ENCODE results near the gene SEMA6D. TPM values are rescaled to one million over a fixed set of nuclear protein-coding genes. Genes with fewer than 3 reads are reported as not detected.

Gene SEMA6D
- total RNA-seq, 1 experiment from 2014 or later = 0.03 TPM

DNA sequence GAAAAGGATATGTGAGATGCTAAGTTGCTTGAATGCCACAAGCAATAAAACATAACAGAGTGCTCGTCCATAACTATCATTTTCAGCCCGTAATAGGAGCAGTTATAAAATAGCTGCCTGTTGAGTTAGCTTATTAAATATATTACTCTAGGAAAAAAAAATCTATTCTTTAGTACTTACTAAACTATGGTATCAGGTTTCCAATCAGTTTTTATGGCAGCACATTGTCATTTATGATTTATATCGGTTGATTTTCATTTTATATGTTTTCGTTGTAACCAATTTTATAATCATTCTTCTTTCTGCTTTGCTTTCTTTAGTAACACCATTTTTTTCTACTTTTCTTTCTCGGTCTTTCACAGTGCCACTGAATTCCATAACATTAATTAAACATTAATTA lies 51.9 kb downstream of the SEMA6D start:
- no TSS peak for BruUV-seq (replicated peaks)
- no peak overlapping the region for H3K27ac ChIP-seq (ENCODE audit: low read length)
- no peaks in the 10 kb centered on the region for H3K36me3 ChIP-seq (ENCODE audit: control insufficient read depth, insufficient read depth, low read length)
- no peaks in the 10 kb centered on the region for H3K27me3 ChIP-seq (ENCODE audit: control insufficient read depth, insufficient read depth, low read length)
- no peak for ATAC-seq
- CTCF ChIA-PET = no interaction called here
- H3K4me1 ChIP-seq (ENCODE audit: control insufficient read depth, insufficient read depth, low read length) = no peaks in the 10 kb centered on the region
- TF ChIP-seq TCF7L2 (IDR thresholded peaks at IDR 0.05; ENCODE audit: low read depth, low read length) (no peak), REST (IDR thresholded peaks at IDR 0.05; ENCODE audit: insufficient read depth in 1 of 2, low read depth in 2 of 2, low read length in 1 of 2) (no peak), SIN3A (IDR thresholded peaks at IDR 0.05; ENCODE audit: borderline replicate concordance, insufficient read depth, low read depth, low read length) (no peak), POLR2AphosphoS5 (IDR thresholded peaks at IDR 0.05; ENCODE audit: low read depth, low read length) (no peak)
- TF ChIP-seq, protein P1, sequence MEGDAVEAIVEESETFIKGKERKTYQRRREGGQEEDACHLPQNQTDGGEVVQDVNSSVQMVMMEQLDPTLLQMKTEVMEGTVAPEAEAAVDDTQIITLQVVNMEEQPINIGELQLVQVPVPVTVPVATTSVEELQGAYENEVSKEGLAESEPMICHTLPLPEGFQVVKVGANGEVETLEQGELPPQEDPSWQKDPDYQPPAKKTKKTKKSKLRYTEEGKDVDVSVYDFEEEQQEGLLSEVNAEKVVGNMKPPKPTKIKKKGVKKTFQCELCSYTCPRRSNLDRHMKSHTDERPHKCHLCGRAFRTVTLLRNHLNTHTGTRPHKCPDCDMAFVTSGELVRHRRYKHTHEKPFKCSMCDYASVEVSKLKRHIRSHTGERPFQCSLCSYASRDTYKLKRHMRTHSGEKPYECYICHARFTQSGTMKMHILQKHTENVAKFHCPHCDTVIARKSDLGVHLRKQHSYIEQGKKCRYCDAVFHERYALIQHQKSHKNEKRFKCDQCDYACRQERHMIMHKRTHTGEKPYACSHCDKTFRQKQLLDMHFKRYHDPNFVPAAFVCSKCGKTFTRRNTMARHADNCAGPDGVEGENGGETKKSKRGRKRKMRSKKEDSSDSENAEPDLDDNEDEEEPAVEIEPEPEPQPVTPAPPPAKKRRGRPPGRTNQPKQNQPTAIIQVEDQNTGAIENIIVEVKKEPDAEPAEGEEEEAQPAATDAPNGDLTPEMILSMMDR (IDR thresholded peaks at IDR 0.05) = no peak
- intact Hi-C loops (cut with micrococcal nuclease; ENCODE audit: unreplicated experiment) = no loop called here
- H3K9me3 ChIP-seq (ENCODE audit: control insufficient read depth, insufficient read depth, low read depth, low read length) = no peaks in the 10 kb centered on the region
- DNase-seq (ENCODE audit: low read depth, low spot score) = no peak
- no peak overlapping the region for H3K4me3 ChIP-seq (ENCODE audit: low read depth in 2 of 2, low read length in 2 of 2)
- POLR2A ChIA-PET = no interaction called here
- in situ Hi-C loops (cut with HindIII; ENCODE audit: low pct_unique_long_range_greater_than_20kb, low sequenced_read_pairs) = no loop called here

GRCh38 chr15:47773143-47773542 lies 55.8 kb downstream of the SEMA6D start:
- in situ Hi-C loops (cut with HindIII; ENCODE audit: low pct_unique_long_range_greater_than_20kb, low sequenced_read_pairs) = no loop called here
- POLR2A ChIA-PET = no interaction called here
- Histone ChIP-seq H3K27me3 (ENCODE audit: control insufficient read depth, insufficient read depth, low read length) (no peaks in the 10 kb centered on the region), H3K27ac (ENCODE audit: low read length) (no peak overlapping the region), H3K4me1 (ENCODE audit: control insufficient read depth, insufficient read depth, low read length) (no peaks in the 10 kb centered on the region), H3K4me3 (ENCODE audit: low read depth in 2 of 2, low read length in 2 of 2) (no peak overlapping the region), H3K9me3 (ENCODE audit: control insufficient read depth, insufficient read depth, low read depth, low read length) (no peaks in the 10 kb centered on the region), H3K36me3 (ENCODE audit: control insufficient read depth, insufficient read depth, low read length) (no peaks in the 10 kb centered on the region)
- ATAC-seq = no peak
- CTCF ChIA-PET = no interaction called here
- intact Hi-C loops (cut with micrococcal nuclease; ENCODE audit: unreplicated experiment) = loop anchor here (10.0 kb wide), 1 partner anchor 578 kb away; no protein-coding TSS in a partner anchor
- TF ChIP-seq, protein P1 (IDR thresholded peaks at IDR 0.05) = no peak
- TF ChIP-seq REST (IDR thresholded peaks at IDR 0.05; ENCODE audit: insufficient read depth in 1 of 2, low read depth in 2 of 2, low read length in 1 of 2) = no peak
- no peak for TF ChIP-seq POLR2AphosphoS5 (IDR thresholded peaks at IDR 0.05; ENCODE audit: low read depth, low read length)
- DNase-seq (ENCODE audit: low read depth, low spot score) = no peak
- no TSS peak for BruUV-seq (replicated peaks)

Data from Panc1 (cell line).